Effector CD8-positive, alpha-beta T cell (primary cell): ENCODE results near the gene PRR23B.
"Not testable (repeated sequence)": the region's sequence is repeated elsewhere in the genome, so short reads cannot be mapped to it uniquely, and the experiment has no call there.

Experiments
- DNase-seq: peaks from one replicate; lab custom pipeline; 2025; lab: John Stamatoyannopoulos, UW
- total RNA-seq, 4 experiments: gene quantifications; one replicate each; lab custom pipeline; 2026; lab: John Stamatoyannopoulos, UW

PRR23B gene
- total RNA-seq = 0 to 0.18 (median 0.04) reads per million in 4 experiments

GRCh38 chr3:139020868-139021234 lies at the start of gene PRR23B:
TSS of gene PRR23B (minus strand) at chr3:139020926. CDS start at chr3:139020661, 265 bp downstream.
- no peak for DNase-seq

- no peak for DNase-seq
These were observed 42.2 kb upstream of the PRR23B start for GRCh38 chr3:139062918-139063317.

- DNase-seq = no peak
These were observed 32.3 kb upstream of the PRR23B start for GRCh38 chr3:139052802-139053600.

- no peak for DNase-seq
These were observed 23.9 kb upstream of the PRR23B start, which contains the start of gene PRR23C for GRCh38 chr3:139044366-139045210. TSS of gene PRR23C (minus strand) at chr3:139044892. CDS start at chr3:139044620, 272 bp downstream.

- DNase-seq = no peak
These were observed 23.0 kb upstream of the PRR23B start for GRCh38 chr3:139043554-139044365.

- DNase-seq = no peak
These were observed 16.8 kb upstream of the PRR23B start for GRCh38 chr3:139037478-139037877.

- no peak for DNase-seq
These were observed 11.7 kb upstream of the PRR23B start for GRCh38 chr3:139032326-139033002.

- DNase-seq = not testable (repeated sequence)
These were observed 9.8 kb upstream of the PRR23B start for GRCh38 chr3:139030576-139030975.

- no peak for DNase-seq
These were observed 4.2 kb upstream of the PRR23B start for GRCh38 chr3:139024968-139025367.

- no peak for DNase-seq
These were observed 474 bp downstream of the PRR23B start for GRCh38 chr3:139020036-139020867.

GRCh38 chr3:139016430-139017048 lies 4.2 kb downstream of the PRR23B start:
- DNase-seq = no peak

GRCh38 chr3:139006051-139006716 lies 14.5 kb downstream of the PRR23B start, which contains the start of gene PRR23A:
TSS of gene PRR23A (minus strand) at chr3:139006268. CDS start at chr3:139006268, 0 bp downstream.
- no peak for DNase-seq

- DNase-seq = no peak
These were observed 15.3 kb downstream of the PRR23B start for GRCh38 chr3:139005356-139005993.

- DNase-seq = no peak
These were observed 25.0 kb downstream of the PRR23B start for GRCh38 chr3:138995706-138996105.

GRCh38 chr3:138987181-138987580 lies 33.5 kb downstream of the PRR23B start:
- no peak for DNase-seq

- no peak for DNase-seq
These were observed 34.8 kb downstream of the PRR23B start for GRCh38 chr3:138985932-138986331.

GRCh38 chr3:138984816-138985215 lies 35.9 kb downstream of the PRR23B start:
- no peak for DNase-seq

- no peak for DNase-seq
These were observed 44.7 kb downstream of the PRR23B start for GRCh38 chr3:138976047-138976446.

GRCh38 chr3:138975351-138975750 lies 45.4 kb downstream of the PRR23B start:
- DNase-seq = no peak
